Raji (cell line): Measurements from ENCODE around the gene SLC44A1.

Experiments used
- POLR2A ChIP-seq: IDR thresholded peaks from 2 replicates; pipeline ENCODE4 v1.6.1; 2011; ENCODE audit warnings: low read depth, low read length, control low read depth; ENCODE audit not compliant: insufficient read depth

The SLC44A1 gene

DNA sequence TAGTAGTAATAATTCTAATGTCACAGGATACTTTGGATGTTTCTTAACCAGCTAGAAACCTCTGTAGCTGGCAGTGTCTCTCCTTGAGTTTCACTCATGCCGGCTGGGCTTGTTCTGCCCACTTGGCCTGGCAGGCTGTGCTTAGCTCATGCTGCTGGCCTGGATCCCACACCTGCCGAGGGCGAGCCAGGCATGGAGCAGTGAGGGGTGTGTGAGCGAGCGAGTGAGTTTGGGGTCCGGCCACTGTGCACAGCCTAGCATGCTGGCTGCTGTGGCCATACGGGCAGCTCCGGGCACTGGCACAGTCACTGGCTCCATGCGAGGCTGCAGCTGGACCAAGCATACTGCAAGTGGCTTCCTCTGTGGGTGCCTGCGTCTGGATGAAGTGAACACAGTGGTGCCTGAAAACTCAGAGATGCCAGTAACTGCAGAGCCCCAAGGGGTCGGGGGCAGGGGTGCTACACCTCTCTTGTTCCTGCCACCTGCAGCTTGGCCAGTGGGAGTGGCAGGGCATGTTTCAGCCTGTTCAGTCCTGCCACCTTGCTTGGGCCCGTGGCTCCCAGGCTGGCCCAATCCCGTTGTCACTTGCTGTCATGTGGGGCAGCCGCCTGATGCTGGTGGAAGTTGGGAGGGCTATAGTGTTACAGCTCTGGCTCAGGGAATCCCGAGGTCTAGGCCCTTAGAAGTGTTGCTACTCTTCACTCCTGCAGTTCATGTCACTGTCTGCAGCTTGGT lies 213.3 kb downstream of the SLC44A1 start:
- TF ChIP-seq POLR2A: no peak

- TF ChIP-seq POLR2A: no peak
Measured at GRCh38 chr9:105458404-105458803, 214.0 kb downstream of the SLC44A1 start.

- TF ChIP-seq POLR2A: no peak
Measured at GRCh38 chr9:105459336-105459735, 214.9 kb downstream of the SLC44A1 start.

DNA sequence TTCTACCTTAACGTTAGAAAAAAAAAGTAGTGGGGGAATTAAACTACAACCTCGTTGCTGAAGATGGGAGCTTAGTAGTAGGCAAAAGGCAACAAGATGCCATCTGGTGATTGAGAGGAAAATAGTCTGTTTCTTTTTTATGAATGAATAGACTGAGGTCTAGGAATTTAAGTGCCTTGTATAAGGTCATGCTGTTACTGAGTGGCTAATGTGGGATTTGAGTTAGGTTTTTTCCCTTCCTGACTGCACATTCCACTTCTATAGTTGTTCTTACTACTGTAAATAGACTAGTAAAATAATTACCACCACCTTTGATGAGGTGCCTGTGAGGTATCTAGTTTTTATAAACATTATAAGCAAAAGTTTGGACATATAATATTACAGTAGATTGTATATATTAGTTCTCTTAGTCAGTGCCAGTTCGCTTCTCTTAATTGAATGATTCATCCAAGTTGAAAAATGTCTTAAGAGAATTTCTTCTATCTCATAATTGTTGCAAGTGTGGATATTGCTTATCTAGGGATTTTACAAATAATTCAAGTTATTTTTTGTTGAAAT lies 222.5 kb downstream of the SLC44A1 start:
- no peak for TF ChIP-seq POLR2A

DNA sequence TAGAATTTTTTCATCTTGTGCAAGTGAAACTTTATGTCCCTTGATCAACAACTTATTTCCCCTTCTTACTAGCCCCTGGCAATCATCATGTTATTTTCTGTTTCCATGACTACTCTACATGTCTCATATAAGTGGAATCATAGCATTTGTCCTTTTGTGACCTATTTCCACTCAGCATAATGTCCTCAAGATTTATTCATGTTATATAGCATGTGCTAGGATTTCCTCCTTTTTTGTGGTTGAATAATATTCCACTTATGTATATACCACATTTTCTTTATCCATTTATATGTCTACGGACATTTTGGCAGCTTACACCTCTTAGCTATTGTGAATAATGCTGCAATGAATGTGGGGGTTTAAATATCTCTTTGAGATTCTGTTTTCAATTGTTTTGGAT lies 224.4 kb downstream of the SLC44A1 start:
- TF ChIP-seq POLR2A: no peak

DNA sequence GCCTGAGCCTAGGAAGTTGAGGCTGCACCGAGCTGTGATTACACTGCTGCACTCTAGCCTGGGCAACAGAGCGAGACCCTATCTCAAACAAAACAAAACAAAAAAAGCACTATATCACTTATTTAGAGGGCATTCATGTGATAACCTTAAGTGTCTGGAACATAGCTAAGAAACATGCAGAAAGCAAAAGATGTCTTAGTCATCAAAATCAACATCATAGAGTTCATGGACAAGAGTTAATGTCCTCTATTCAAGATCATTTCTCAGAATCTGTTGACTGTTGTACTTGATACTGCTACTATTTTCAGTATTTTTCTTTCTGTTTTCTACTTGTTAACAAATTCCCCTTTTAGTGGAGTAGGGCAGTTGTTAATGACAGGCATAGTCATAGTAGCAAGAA lies 228.8 kb downstream of the SLC44A1 start:
- no peak for TF ChIP-seq POLR2A

DNA sequence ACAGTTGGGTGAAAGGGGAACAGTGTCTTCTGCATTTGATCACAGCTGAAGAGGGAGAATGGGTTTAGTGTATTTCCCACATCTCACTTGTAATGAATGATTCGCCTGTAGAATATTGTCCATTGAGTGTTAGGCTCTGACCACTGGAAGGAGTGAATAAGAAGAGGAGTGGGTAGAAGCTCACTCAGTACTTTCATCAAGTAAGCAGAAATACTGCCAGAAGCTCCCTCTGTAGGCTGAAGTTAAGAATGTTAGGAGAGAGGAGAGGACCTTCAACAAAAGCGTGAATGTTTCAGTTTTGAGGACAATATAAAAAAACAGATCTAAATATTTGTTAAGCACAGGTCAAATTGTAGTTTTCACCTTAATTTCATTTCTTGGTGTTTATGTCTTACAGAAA lies 230.9 kb downstream of the SLC44A1 start:
- TF ChIP-seq POLR2A: no peak

DNA sequence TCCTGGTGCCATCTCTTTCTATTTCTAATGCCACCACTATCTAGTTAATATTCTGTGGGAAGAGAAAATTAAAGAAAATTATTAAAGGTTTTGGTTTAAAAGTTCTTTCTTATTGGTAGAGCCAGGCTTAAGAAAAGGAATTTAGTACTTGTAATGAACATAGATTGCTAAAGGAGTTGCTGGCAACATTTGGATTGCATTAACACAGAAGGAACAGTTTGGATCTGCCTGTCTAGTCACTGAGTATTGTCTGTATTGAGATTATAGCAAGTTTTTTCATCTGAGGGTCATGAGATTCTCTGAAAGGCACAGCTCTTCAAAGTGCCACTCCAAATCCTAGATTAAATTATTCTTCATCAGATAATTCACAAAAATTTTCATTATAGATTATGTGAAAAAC lies 235.4 kb downstream of the SLC44A1 start:
- no peak for TF ChIP-seq POLR2A

- no peak for TF ChIP-seq POLR2A
Measured at GRCh38 chr9:105483618-105484017, 239.2 kb downstream of the SLC44A1 start.

DNA sequence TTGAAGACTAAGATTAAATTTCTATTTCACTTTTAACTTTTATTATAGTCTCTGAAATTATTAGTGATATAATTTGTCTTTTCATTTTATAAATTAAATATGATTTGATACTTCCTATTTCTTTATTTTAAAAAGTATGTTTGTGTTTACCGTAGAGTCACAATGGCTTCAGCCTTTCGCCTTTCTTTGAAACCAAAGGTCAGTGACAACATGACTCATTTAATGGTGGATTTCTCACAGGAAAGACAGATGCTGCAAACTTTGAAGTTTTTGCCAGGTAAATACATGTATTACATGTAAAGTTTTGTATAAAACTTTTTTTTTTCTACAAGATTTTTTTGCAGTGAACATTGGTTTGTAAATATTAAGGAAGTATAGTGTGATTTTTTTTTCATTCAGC lies 239.8 kb downstream of the SLC44A1 start:
- no peak for TF ChIP-seq POLR2A

DNA sequence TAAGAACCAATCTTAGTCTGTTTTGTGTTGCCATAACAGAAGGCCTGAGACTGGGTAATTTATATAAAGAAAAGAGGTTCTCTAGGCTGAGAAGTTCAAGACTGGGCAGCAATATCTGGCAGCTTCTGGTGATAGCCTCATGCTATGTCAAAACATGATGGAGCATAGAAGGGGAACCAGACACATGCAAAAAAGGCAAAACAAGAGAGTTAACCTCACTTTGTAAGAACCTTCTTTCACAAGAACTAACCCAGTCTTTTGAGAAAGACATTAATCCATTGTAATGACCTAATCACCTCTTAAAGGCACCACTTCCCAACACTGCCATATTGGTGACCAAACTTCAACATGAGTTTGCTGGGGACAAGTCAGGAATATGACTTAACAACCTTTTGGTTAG lies 240.7 kb downstream of the SLC44A1 start:
- TF ChIP-seq POLR2A: no peak
